Stimulated activated naive CD8-positive, alpha-beta T cell treated with anti-CD3 and anti-CD28 coated beads, Interleukin-15, Interleukin-2, amounts not matched to agents 100 U/mL and 50 U/mL, for 24 hours (primary cell): ENCODE results near the gene CPNE7.

Source experiments
- ATAC-seq: fragments of 150-1000 bp; cut with Tn5 transposase; one replicate; pipeline ENCODE4 v1.10.0; 2021
- DNase-seq: peaks from one replicate; pipeline ENCODE4 v3.0.0; 2021

CPNE7 gene

DNA sequence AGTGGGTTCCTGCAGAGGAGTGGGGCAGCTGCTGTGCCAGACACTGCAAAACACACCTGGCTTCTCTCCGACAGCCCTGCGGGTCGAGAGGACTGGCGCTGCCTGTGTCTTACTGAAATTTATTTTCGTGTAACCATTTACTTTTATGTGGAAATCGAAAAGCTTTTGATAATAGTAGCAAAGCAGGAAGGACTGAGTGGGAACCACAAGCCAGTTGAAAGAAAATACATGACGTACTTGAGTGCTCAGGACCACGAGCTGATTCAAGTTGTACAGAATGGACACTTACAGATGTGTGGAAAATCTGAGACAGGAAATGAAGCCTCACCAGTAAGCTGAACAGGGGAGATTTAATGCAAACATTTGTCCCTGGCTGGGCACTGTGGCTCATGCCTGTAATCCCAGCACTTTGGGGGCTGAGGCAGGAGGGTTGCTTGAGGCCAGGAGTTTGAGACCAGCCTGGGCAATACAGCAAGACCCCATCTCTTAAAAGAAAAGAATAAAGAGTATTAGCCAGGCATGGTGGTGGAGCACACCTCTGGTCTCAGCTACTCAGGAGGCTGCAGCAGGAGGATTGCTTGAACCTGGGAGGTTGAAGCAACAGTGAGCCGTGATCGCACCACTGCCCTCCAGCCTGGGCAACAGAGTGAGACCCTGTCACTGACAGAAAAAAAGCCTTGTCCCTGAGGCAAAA is 26.4 kb upstream of the CPNE7 start:
- DNase-seq (no peak), ATAC-seq (peak; percentile 87)

GRCh38 chr16:89550421-89551007 is 25.0 kb upstream of the CPNE7 start:
- DNase-seq (no peak), ATAC-seq (no peak)

GRCh38 chr16:89552329-89552728 is 23.2 kb upstream of the CPNE7 start:
- DNase-seq = no peak
- no peak for ATAC-seq

GRCh38 chr16:89552913-89553312 is 22.6 kb upstream of the CPNE7 start:
- ATAC-seq = no peak

DNA sequence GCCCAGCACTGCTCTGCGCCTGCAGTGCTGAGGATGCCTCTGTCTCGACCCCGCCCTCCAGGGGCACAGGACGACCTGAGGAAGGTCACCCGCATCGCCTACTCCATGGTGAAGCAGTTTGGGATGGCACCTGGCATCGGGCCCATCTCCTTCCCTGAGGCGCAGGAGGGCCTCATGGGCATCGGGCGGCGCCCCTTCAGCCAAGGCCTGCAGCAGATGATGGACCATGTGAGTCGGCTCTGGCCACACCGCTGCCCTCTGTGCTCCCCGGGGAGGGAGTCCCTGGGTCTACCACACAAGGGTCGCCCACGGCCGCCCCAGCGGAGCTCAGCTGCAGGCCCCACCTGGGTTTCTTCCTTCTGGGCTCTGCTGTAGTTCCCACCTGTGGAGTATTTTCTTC is 21.8 kb upstream of the CPNE7 start:
- DNase-seq (no peak), ATAC-seq (no peak)

More at GRCh38 chr16:89552913-89553312, 22.6 kb upstream of the CPNE7 start:
- DNase-seq = no peak

GRCh38 chr16:89554343-89554742 is 21.2 kb upstream of the CPNE7 start:
- no peak for ATAC-seq

DNA sequence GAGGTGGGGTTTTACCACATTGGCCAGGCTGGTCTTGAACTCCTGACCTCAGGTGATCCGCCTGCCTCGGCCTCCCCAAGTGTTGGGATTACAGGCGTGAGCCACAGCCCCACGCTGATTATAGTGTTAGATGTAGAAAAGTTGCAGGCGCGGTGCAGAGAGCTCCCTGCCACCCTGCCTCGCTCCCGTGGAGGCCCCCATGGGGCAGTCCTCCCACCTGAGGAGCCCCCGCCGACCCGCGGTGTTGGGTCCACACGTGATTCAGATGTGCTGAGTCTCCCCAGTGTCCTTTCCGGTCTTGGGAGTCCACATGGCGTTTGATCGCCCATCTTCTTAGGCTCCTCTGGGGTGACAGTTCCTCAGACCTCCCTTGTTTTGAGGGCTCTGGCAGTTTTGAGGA is 20.3 kb upstream of the CPNE7 start:
- DNase-seq (no peak), ATAC-seq (no peak)

More at GRCh38 chr16:89554343-89554742, 21.2 kb upstream of the CPNE7 start:
- no peak for DNase-seq

DNA sequence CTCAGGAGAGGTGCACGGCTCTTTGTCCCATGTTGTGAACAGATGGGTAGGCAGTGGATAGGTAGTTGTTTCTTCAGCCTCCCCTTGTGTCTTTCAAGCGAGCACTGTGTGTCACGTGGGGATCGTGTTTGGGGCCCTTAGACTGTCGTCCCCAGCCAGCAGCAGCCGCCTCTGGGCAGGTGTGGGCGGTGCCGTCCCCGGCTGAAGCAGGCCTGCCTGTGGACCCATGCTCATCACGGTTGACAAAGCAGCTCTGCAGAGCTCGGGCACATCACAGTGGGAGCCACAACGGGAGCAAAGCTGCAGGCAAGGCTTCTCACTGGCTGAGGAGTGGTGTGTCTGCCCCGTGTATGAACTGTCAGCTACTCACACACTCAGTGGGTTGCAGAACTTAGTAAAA is 19.8 kb upstream of the CPNE7 start:
- no peak for DNase-seq
- no peak for ATAC-seq

GRCh38 chr16:89556750-89557689 is 18.5 kb upstream of the CPNE7 start:
- peak; percentile 93 for DNase-seq

DNA sequence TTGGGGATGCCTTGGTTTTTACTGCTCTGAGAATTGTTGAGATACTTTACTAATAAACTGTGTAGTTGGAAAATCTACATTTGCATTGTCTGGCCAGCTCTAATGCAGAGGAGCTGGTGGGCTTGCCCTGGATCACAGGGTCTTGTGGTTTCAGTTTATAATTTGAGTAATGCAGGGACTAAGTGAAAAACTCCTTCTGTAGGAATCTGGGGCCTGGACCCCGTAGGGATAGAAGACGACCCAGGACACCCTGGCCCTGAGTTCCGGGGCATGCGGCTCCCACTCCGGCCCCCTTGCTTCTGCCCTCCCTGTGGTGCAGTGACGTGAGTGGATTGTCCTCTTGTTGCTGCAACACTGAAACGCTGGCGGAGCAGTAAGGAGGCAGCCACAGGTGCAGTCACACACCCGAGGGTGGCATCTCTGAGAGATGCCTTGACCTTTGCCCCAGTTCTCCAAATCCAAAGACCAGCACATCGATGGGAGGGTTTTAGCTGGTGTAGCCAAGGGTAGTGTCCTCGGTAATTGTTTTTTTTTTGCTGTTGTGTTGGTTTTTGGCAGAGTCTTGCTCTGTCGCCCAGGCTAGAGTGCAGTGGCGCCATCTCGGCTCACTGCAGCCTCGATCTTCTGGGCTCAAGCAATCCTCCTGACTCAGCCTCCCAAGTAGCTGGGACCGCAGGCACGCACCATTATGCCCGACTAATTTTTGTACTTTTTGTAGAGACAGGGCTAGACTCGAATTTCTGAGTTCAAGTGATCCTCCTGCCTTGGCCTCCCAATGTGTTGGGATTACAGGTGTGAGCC is 17.7 kb upstream of the CPNE7 start:
- DNase-seq (no peak), ATAC-seq (no peak)

More at GRCh38 chr16:89556750-89557689, 18.5 kb upstream of the CPNE7 start:
- peak; percentile 57 for ATAC-seq

GRCh38 chr16:89560378-89561141 is 15.0 kb upstream of the CPNE7 start, which contains the start of gene RPL13:
Gene RPL13 (plus strand): TSS chr16:89560682. CDS start chr16:89560960, 278 bp downstream.
- DNase-seq = peak; percentile 93
- ATAC-seq = peak; percentile 90

DNA sequence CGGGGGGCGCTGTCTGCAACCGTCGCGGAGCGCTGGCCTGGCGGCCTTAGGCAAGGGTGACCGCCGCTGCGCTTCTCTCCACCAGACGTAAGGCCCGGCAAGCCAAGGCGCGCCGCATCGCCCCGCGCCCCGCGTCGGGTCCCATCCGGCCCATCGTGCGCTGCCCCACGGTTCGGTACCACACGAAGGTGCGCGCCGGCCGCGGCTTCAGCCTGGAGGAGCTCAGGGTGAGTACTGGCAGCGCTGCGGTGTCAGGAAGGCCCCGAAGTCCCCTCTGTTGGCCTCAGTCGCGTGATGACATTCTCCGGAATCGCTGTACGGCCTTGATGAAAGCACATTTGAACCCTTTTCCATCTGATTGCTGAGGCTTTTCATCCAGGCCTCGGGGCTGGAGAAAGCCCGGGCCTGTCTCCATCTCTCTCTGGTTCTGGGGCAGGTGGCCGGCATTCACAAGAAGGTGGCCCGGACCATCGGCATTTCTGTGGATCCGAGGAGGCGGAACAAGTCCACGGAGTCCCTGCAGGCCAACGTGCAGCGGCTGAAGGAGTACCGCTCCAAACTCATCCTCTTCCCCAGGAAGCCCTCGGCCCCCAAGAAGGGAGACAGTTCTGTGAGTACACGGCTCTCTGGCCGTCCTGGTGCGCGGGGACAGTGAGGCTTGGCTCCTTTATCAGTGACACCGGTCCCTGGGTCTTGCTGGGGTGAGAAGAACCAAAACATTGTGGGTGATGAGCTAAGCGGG is 14.2 kb upstream of the CPNE7 start:
- ATAC-seq (no peak), DNase-seq (no peak)

- ATAC-seq (no peak), DNase-seq (no peak)
These were observed 13.5 kb upstream of the CPNE7 start for GRCh38 chr16:89561884-89562599.

- ATAC-seq (no peak), DNase-seq (no peak)
These were observed 12.6 kb upstream of the CPNE7 start for GRCh38 chr16:89562939-89563338.

- ATAC-seq (no peak), DNase-seq (no peak)
These were observed 11.7 kb upstream of the CPNE7 start for GRCh38 chr16:89563639-89564392.

DNA sequence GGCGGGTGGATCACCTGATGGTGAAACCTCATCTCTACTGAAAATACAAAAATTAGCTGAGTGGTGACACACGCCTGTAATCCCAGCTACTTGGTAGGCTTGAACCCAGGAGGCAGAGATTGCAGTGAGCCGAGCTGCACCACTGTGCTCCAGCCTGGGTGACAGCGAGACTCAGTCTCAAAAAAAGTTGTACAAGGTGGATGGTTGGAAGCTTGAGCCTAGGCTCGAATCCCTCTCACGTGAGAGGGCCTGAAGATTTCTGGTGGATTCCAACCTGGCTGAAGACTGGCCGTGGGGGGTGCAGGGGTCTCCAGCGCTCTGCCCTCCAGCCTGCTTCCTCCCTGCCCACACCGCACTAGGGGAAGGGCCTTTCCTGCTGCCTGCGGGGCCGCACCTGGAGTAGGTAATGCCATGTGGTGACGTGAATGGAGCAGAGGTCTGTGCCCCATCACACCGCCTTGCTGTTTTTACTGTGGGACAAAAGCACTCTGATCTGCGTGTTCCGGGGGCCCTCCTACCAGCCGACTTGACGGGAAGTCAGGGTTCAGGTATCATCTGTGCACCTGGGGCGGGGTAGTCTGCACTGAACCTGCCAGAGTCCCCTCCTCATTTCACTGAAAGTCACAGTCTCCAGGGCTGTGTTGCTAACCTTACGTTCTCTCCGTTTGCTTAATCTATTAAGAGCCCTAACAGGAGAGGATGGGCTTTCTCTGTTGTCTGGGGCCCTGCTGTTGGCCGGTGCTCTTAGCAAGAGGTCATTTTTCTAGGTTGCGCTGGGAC is 10.9 kb upstream of the CPNE7 start:
- DNase-seq (peak; percentile 49), ATAC-seq (peak; percentile 0)

GRCh38 chr16:89565256-89565505 is 10.4 kb upstream of the CPNE7 start:
- ATAC-seq = peak; percentile 5
- DNase-seq = no peak
